Measurements from ENCODE around the gene TLR9. TPM values are rescaled to one million over a fixed set of nuclear protein-coding genes. Genes with fewer than 3 reads are reported as not detected.
"Not testable (repeated sequence)": the region's sequence is repeated elsewhere in the genome, so short reads cannot be mapped to it uniquely, and the experiment has no call there.

Gene TLR9
- total RNA-seq: under 1 TPM; 0.30 to 0.93 TPM

- peaks cover 25% of the 10 kb centered on the region for H3K36me3 Mint-ChIP-seq (ENCODE audit: low read depth)
- peak; percentile 39 for ATAC-seq (replicated peaks)
- peaks cover 39% of the 10 kb centered on the region for H3K4me1 Mint-ChIP-seq
- H3K27me3 Mint-ChIP-seq: no peaks in the 10 kb centered on the region
- H3K9me3 Mint-ChIP-seq: no peaks in the 10 kb centered on the region
- H3K4me3 Mint-ChIP-seq: peak within 1 kb of the TSS; percentile 87
- peak within 1 kb of the TSS; percentile 82 for H3K27ac Mint-ChIP-seq
These were observed at the start of gene TLR9 for GRCh38 chr3:52225452-52226228. TSS of gene TLR9 (minus strand) at chr3:52225645. CDS start at chr3:52225529, 116 bp downstream.

GRCh38 chr3:52274781-52275180, 49.3 kb upstream of the TLR9 start:
- not testable (repeated sequence) for H3K9me3 Mint-ChIP-seq; H3K27me3 Mint-ChIP-seq; ATAC-seq (replicated peaks)
- H3K27ac Mint-ChIP-seq: peak overlapping the region; percentile 95
- peaks cover 38% of the 10 kb centered on the region for H3K4me1 Mint-ChIP-seq
- H3K36me3 Mint-ChIP-seq (ENCODE audit: low read depth): peaks cover 98% of the 10 kb centered on the region
- H3K4me3 Mint-ChIP-seq: peak overlapping the region; percentile 95

GRCh38 chr3:52272831-52273230, 47.4 kb upstream of the TLR9 start:
- H3K27ac Mint-ChIP-seq: peak overlapping the region; percentile 95
- H3K9me3 Mint-ChIP-seq: no peaks in the 10 kb centered on the region
- no peaks in the 10 kb centered on the region for H3K27me3 Mint-ChIP-seq
- H3K4me3 Mint-ChIP-seq: peak overlapping the region; percentile 95
- H3K36me3 Mint-ChIP-seq (ENCODE audit: low read depth): peaks cover 100% of the 10 kb centered on the region
- peaks cover 45% of the 10 kb centered on the region for H3K4me1 Mint-ChIP-seq
- ATAC-seq (replicated peaks): no peak

GRCh38 chr3:52272172-52272571, 46.7 kb upstream of the TLR9 start:
- Mint-ChIP-seq H3K4me3 (peak overlapping the region; percentile 95), H3K36me3 (ENCODE audit: low read depth) (peaks cover 100% of the 10 kb centered on the region), H3K4me1 (peaks cover 52% of the 10 kb centered on the region), H3K27ac (peak overlapping the region; percentile 87)
- H3K9me3 Mint-ChIP-seq; ATAC-seq (replicated peaks); H3K27me3 Mint-ChIP-seq: not testable (repeated sequence)

- peak overlapping the region; percentile 87 for H3K27ac Mint-ChIP-seq
- no peaks in the 10 kb centered on the region for H3K27me3 Mint-ChIP-seq
- no peaks in the 10 kb centered on the region for H3K9me3 Mint-ChIP-seq
- peak overlapping the region; percentile 95 for H3K4me3 Mint-ChIP-seq
- peaks cover 54% of the 10 kb centered on the region for H3K4me1 Mint-ChIP-seq
- peaks cover 100% of the 10 kb centered on the region for H3K36me3 Mint-ChIP-seq (ENCODE audit: low read depth)
- no peak for ATAC-seq (replicated peaks)
These were observed 44.9 kb upstream of the TLR9 start for GRCh38 chr3:52270252-52270754.

- Mint-ChIP-seq H3K27me3 (no peaks in the 10 kb centered on the region), H3K4me3 (peak overlapping the region; percentile 95), H3K4me1 (peaks cover 54% of the 10 kb centered on the region), H3K9me3 (no peaks in the 10 kb centered on the region), H3K36me3 (ENCODE audit: low read depth) (peaks cover 100% of the 10 kb centered on the region), H3K27ac (peak overlapping the region; percentile 87)
- ATAC-seq (replicated peaks): peak; percentile 39
These were observed 44.3 kb upstream of the TLR9 start for GRCh38 chr3:52269776-52270175.

- ATAC-seq (replicated peaks): peak; percentile 80
- Mint-ChIP-seq H3K36me3 (ENCODE audit: low read depth) (peaks cover 100% of the 10 kb centered on the region), H3K27ac (peak overlapping the region; percentile 87), H3K4me3 (peak overlapping the region; percentile 95), H3K27me3 (no peaks in the 10 kb centered on the region), H3K9me3 (no peaks in the 10 kb centered on the region), H3K4me1 (peaks cover 58% of the 10 kb centered on the region)
These were observed 42.6 kb upstream of the TLR9 start for GRCh38 chr3:52268036-52268435.

- no peak for ATAC-seq (replicated peaks)
- no peak overlapping the region for H3K27ac Mint-ChIP-seq
- peaks cover 100% of the 10 kb centered on the region for H3K36me3 Mint-ChIP-seq (ENCODE audit: low read depth)
- H3K4me1 Mint-ChIP-seq: peaks cover 52% of the 10 kb centered on the region
- no peak overlapping the region for H3K4me3 Mint-ChIP-seq
- no peaks in the 10 kb centered on the region for H3K9me3 Mint-ChIP-seq
- no peaks in the 10 kb centered on the region for H3K27me3 Mint-ChIP-seq
These were observed 39.9 kb upstream of the TLR9 start for GRCh38 chr3:52265387-52265786.

- peaks cover 58% of the 10 kb centered on the region for H3K4me1 Mint-ChIP-seq
- no peaks in the 10 kb centered on the region for H3K27me3 Mint-ChIP-seq
- H3K36me3 Mint-ChIP-seq (ENCODE audit: low read depth): peaks cover 100% of the 10 kb centered on the region
- no peak for ATAC-seq (replicated peaks)
- peak overlapping the region; percentile 61 for H3K4me3 Mint-ChIP-seq
- no peaks in the 10 kb centered on the region for H3K9me3 Mint-ChIP-seq
- peak overlapping the region; percentile 88 for H3K27ac Mint-ChIP-seq
These were observed 37.0 kb upstream of the TLR9 start for GRCh38 chr3:52262447-52262846.

- no peaks in the 10 kb centered on the region for H3K27me3 Mint-ChIP-seq
- H3K36me3 Mint-ChIP-seq (ENCODE audit: low read depth): peaks cover 100% of the 10 kb centered on the region
- H3K27ac Mint-ChIP-seq: peak overlapping the region; percentile 74
- H3K4me3 Mint-ChIP-seq: peak overlapping the region; percentile 44
- peak; percentile 57 for ATAC-seq (replicated peaks)
- no peaks in the 10 kb centered on the region for H3K9me3 Mint-ChIP-seq
- peaks cover 70% of the 10 kb centered on the region for H3K4me1 Mint-ChIP-seq
These were observed 34.0 kb upstream of the TLR9 start for GRCh38 chr3:52259448-52259847.

- H3K27me3 Mint-ChIP-seq: no peaks in the 10 kb centered on the region
- H3K27ac Mint-ChIP-seq: peak overlapping the region; percentile 74
- H3K9me3 Mint-ChIP-seq: no peaks in the 10 kb centered on the region
- peak overlapping the region; percentile 44 for H3K4me3 Mint-ChIP-seq
- ATAC-seq (replicated peaks): peak; percentile 74
- H3K36me3 Mint-ChIP-seq (ENCODE audit: low read depth): peaks cover 100% of the 10 kb centered on the region
- peaks cover 70% of the 10 kb centered on the region for H3K4me1 Mint-ChIP-seq
These were observed 33.6 kb upstream of the TLR9 start for GRCh38 chr3:52259035-52259434.

- peaks cover 100% of the 10 kb centered on the region for H3K36me3 Mint-ChIP-seq (ENCODE audit: low read depth)
- ATAC-seq (replicated peaks): no peak
- peaks cover 70% of the 10 kb centered on the region for H3K4me1 Mint-ChIP-seq
- H3K4me3 Mint-ChIP-seq: peak overlapping the region; percentile 44
- H3K9me3 Mint-ChIP-seq: no peaks in the 10 kb centered on the region
- H3K27me3 Mint-ChIP-seq: no peaks in the 10 kb centered on the region
- peak overlapping the region; percentile 74 for H3K27ac Mint-ChIP-seq
These were observed 32.5 kb upstream of the TLR9 start for GRCh38 chr3:52257911-52258310.

- no peak for ATAC-seq (replicated peaks)
- H3K4me1 Mint-ChIP-seq: peaks cover 68% of the 10 kb centered on the region
- H3K4me3 Mint-ChIP-seq: peak overlapping the region; percentile 44
- peak overlapping the region; percentile 74 for H3K27ac Mint-ChIP-seq
- peaks cover 100% of the 10 kb centered on the region for H3K36me3 Mint-ChIP-seq (ENCODE audit: low read depth)
- no peaks in the 10 kb centered on the region for H3K27me3 Mint-ChIP-seq
- no peaks in the 10 kb centered on the region for H3K9me3 Mint-ChIP-seq
These were observed 31.2 kb upstream of the TLR9 start for GRCh38 chr3:52256622-52257021.

GRCh38 chr3:52256159-52256558, 30.7 kb upstream of the TLR9 start:
- Mint-ChIP-seq H3K4me1 (peaks cover 68% of the 10 kb centered on the region), H3K27me3 (no peaks in the 10 kb centered on the region), H3K27ac (peak overlapping the region; percentile 74), H3K4me3 (no peak overlapping the region), H3K36me3 (ENCODE audit: low read depth) (peaks cover 100% of the 10 kb centered on the region), H3K9me3 (no peaks in the 10 kb centered on the region)
- no peak for ATAC-seq (replicated peaks)

GRCh38 chr3:52254608-52255007, 29.2 kb upstream of the TLR9 start:
- peak overlapping the region; percentile 74 for H3K27ac Mint-ChIP-seq
- no peaks in the 10 kb centered on the region for H3K27me3 Mint-ChIP-seq
- H3K36me3 Mint-ChIP-seq (ENCODE audit: low read depth): peaks cover 100% of the 10 kb centered on the region
- no peaks in the 10 kb centered on the region for H3K9me3 Mint-ChIP-seq
- peaks cover 72% of the 10 kb centered on the region for H3K4me1 Mint-ChIP-seq
- no peak for ATAC-seq (replicated peaks)
- H3K4me3 Mint-ChIP-seq: peak overlapping the region; percentile 83

All from activated T-helper 17 cell treated with anti-CD3 and anti-CD28 coated beads, Interleukin-2, amount 50 U/mL, for 72 hours (primary cell).